Right kidney (tissue), 1 donor: ENCODE measurements around the gene CKMT2.
A peak's percentile ranks its signal among the peaks of the same experiment; 100 is the strongest.
"Not testable (repeated sequence)": the region's sequence is repeated elsewhere in the genome, so short reads cannot be mapped to it uniquely, and the experiment has no call there.

Source experiments
- DNase-seq: peaks from one replicate; pipeline ENCODE4 v3.0.0-alpha.2; 2016

The CKMT2 gene

GRCh38 chr5:81250004-81250403, 16.9 kb downstream of the CKMT2 start:
- no peak for DNase-seq

DNA sequence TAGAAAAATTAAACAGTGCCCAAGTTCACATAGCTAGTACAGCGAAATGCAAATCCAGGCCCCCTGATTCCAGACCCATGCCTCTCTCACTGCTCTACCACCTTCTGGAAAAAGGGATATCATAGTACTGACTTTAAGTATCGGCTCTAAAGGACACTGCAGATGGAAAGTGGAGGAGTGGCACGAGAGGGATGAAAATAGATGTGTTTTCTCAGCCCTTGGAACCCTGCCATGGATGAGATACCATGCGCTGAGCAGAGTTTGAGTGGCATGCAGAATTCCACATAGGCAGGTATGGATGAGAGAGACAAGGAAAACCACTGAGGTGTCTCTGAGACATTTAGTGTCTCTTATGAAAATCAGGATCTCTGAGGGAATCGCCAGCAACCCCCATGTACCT, 18.8 kb downstream of the CKMT2 start:
- DNase-seq = no peak

- DNase-seq = no peak
Observed at GRCh38 chr5:81252904-81253303, 19.8 kb downstream of the CKMT2 start.

DNA sequence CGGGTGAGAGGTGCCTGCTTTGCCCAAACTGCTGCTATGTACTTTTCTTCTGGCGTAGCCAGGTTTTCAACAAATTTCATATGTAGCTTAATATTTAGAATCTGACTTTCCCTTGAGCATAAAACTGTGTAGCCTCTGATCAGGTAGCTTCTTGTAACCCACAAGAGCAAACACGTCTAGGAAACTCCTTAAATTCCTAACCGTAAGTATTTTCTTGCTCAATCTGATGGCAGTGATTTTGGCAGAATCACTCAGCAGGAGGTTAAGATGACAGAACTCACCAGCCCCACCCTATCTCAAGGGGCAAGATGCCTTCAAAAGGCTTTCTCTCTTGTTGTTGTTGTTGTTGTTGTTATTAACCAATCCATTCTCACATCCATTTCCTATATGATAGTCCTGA, 20.8 kb downstream of the CKMT2 start:
- no peak for DNase-seq

- no peak for DNase-seq
Observed at GRCh38 chr5:81254886-81255559, 21.9 kb downstream of the CKMT2 start.

DNA sequence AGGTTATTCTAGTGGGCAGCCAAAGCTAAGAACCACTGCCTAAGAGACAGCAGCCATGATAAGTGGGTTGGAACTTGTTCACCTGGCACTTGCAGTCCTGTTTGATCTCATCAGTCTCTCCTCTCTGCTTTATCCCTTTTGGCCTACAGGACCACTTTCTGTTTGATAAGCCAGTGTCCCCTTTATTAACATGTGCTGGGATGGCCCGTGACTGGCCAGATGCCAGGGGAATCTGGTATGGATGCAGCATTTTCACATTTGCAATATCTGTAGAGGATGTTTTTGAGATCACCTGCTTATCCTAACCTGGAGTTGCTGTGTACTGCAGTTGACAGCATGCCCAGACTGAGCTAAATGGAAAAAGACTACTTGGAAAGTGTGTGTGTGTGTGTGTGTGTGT, 23.6 kb downstream of the CKMT2 start:
- no peak for DNase-seq

GRCh38 chr5:81262796-81263195, 29.7 kb downstream of the CKMT2 start:
- DNase-seq = not testable (repeated sequence)

- no peak for DNase-seq
Observed at GRCh38 chr5:81265101-81265500, 32.0 kb downstream of the CKMT2 start.

DNA sequence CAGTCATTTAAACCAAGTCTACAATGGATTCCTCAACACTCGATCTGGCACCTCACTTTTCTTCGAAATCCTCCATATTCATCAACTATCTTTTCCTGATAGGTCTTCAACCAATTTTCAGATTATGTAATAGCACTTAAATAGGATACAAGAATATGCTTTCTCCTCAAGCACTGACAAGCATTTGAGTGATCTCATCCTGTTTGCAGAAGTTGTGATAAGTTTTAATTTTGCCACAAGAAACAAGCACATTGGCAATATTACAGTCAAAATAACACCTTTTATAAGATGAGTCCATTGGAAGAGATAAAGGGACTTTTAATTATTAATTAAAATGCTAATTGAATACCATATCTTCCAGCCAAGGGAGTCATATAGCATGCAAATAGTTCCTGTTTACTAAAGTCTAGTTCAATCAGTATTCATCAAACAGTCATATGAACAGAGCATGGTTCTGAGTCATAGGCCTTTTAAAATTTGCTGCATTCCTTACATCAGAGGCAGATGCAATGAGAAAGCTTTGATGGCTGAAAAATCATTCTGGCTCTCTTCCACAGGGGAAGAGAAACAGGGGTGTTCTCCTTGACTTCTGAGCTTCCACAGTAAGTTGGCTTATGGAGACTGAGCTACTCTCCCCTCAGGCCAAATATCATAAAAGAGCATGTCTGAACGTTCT, 35.5 kb downstream of the CKMT2 start:
- DNase-seq = no peak

- DNase-seq = no peak
Observed at GRCh38 chr5:81269751-81270393, 36.8 kb downstream of the CKMT2 start.

DNA sequence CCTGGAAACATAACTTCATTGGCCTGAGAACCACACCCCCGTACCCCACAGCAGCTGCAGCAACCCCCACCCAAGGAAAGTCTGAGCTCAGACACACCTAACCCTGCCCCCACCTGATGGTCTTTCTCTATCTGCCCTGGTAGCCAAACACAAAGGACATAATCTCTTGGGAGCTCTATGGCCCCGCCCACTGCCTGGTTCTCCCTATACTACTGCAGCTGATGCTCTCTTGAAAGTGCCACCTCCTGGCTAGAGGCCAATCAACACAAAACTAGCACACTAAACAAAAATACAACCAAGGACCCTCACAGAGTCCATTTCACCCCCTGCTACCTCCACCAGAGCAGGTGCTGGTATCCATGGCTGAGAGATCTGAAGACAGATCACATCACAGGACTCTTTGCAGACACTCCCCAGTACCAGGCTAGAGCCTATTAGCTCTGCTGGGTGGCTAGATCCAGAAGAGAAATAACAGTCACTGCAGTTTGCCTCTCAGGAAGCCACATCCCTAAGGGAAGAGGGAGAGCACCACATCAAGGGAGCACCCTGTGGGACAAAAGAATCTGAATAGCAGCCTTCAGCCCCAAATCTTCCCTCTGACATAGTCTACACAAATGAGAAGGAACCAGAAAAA, 37.4 kb downstream of the CKMT2 start:
- DNase-seq = not testable (repeated sequence)

DNA sequence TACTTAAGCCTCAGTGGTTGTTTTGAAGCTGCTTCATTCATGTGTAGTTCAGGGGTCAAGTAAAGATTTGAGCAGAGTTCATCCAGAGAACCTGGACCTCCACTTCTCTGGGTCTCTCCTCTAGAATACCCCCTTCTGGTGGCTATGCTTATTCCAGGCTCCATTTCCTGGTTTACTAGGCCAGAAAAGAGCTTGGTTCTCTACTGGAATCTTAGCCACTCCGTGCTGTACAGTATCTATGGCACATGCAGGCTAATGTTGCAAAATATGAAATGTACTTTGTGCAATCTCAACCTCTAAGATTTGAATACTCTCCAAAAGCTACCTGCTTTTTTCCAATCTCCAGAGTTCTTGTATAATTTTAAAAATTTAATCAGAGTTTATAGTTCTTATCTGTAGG, 50.9 kb downstream of the CKMT2 start:
- no peak for DNase-seq

DNA sequence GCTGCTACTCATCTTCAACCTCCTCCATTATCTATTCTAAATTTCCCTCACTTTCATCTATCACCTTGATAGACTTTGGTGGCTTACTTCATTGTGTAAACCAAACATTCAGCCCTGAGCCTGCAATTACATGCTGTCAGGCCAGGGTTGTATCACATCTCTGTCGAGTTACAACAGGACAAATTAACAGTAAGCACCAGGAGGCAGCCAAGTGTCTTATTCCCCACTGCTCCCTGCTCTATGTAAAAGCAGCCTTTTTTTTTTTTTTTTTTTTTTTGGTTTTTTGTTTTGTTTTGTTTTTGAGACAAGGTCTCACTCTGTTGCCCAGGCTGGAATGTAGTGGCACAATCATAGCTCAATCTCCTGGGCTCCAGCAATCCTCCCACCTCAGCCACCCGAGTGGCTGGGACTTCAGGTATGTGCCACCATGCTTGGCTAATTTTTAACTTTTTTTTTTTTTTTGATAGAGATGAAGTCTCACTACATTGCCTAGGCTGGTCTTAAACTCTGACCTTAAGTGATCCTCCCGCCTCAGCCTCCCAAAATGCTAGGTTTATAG, 53.0 kb downstream of the CKMT2 start:
- no peak for DNase-seq

DNA sequence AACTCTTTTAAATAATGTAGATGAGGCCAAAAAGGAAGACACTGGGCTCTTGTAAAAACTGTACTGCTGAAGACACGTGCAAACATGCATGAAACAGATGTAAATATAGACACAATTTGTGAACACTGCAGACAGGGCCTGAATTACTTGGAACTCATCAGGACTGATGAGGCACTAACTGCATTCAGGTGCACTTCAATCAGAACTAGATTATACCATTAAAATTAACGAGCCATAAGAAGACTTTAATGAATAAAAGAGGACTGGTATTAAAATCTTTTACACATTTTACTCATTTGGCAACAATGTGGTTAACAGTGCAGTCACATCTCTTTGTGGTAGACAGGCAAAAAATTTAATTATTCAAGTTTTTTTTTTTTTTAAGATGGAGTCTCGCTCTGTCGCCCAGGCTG, 54.9 kb downstream of the CKMT2 start:
- DNase-seq = no peak

DNA sequence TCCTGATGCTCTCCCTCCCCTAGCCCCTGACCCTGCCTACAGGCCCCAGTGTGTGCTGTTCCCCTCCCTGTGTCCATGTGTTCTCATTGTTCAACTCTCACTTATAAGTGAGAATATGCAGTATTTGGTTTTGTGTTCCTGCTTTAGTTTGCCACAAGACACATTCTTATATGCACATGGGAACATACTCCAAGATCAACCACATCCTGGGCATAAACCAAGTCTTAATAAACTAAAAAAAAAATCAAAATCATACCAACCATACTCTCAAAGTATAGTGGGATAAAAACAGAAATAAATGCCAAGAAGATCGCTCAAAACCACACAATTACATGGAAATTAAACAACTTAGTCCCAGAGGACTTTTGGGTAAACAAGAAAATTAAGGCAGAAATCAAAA, 57.0 kb downstream of the CKMT2 start:
- no peak for DNase-seq

DNA sequence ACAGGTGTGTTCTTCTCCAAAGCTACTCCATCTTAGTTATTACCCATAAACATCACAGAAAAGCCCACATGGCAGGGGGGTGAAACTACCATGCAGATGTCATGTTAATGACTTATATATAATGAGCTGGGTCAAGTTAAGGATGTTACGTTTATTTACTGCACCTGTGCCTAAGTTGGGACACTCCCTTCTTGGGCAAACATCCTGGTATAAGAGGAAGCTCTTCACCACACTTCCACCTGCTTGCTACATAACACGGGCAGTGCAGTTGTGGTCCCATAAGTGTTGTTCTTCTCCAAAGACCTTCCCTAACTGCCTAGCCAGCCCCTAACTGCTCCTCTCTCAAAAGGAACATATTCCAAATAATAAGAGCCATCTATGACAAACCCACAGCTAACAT, 59.0 kb downstream of the CKMT2 start:
- no peak for DNase-seq

GRCh38 chr5:81294021-81294420, 60.9 kb downstream of the CKMT2 start:
- DNase-seq = not testable (repeated sequence)

GRCh38 chr5:81297531-81297930, 64.4 kb downstream of the CKMT2 start:
- DNase-seq = no peak

GRCh38 chr5:81300921-81301270, 67.8 kb downstream of the CKMT2 start:
- no peak for DNase-seq

DNA sequence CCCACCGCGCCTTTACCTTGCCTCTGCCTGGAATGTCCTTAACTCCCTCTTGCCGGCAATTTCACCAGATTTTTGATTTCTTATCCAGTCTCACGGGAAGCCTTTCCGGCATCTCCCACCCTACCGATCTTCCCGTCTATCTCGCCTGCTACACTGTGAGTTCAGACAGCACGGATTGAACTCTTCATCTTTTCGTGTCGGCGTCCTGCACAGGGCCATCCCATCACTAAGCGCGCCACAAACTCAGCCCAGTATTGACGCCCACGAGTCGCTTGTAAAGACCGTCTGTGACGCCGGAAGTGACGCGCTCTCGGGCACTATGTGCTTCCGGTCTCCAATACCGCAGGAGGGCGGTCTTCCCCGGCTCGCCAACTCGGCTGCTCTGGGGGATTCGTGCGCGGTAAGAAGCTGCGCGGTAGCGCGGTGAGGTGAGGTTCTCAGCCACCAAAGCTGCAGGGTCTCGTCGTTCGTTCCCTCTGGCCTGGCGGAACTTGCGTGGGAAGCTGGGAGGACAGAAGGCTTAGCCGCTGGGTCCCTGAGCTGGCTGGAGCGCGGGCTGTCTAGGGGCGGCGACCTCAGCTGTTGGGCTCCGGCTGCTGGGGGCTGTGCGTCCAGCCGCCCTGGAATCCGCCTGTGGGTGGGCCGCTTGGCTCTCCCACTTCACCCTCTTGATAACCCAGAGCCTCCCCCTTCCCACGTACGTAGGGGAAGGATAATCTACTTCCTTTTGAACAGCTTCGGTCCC, 68.3 kb downstream of the CKMT2 start, which contains the start of gene ZCCHC9:
TSS of gene ZCCHC9 (plus strand) at position 317 of the 745 bp plus-strand sequence. CDS start 3,171 bp downstream, outside the sequence.
- DNase-seq = peak; percentile 97

- DNase-seq = no peak
Observed at GRCh38 chr5:81302596-81302995, 69.5 kb downstream of the CKMT2 start.

DNA sequence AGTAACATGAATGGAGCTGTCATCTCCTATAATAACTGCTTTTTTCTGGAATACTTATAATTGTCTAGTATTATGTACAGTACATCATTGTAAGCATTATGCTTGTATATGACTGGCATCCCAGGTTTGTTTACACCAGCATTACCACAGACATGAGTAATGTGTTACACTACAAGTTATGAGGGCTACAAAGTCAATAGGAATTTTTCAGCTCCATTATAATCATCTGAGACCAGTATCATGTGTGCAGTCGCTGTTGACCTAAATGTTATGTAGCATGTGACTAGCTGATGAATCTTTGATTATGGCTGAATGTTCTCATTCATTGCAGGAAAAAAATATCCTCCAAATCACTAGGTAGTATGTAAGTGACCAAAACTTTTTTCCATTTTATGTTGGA, 70.4 kb downstream of the CKMT2 start:
- DNase-seq = no peak
